Activated B cell treated with CpG ODN at 0.5 μM for 24 hours (primary cell): Measurements from ENCODE around the gene PRM1. TPM values are rescaled to one million over a fixed set of nuclear protein-coding genes. Genes with fewer than 3 reads are reported as not detected.

Experiments used
- ATAC-seq: fragments of 200-7000 bp; cut with Tn5 transposase; one replicate; pipeline ENCODE4 v1.10.0; 2021; ENCODE audit warnings: low read depth, mild to moderate bottlenecking, moderate library complexity
- CTCF ChIA-PET: fragments of 350-600 bp; sonication (Branson Sonifier 250); formaldehyde crosslinking; loops from one replicate; lab custom pipeline; 2021; ENCODE audit warnings: antibody characterized with exemption; lab: Charles Lee
- POLR2A ChIA-PET: fragments of 350-600 bp; sonication (Branson Sonifier 250); formaldehyde crosslinking; loops from one replicate; lab custom pipeline; 2021; ENCODE audit warnings: antibody characterized with exemption; lab: Charles Lee
- DNase-seq: peaks from one replicate; pipeline ENCODE4 v3.0.0; 2022
- H3K27ac Mint-ChIP-seq: one replicate; pipeline ENCODE4 v1.8.0; 2020; ENCODE audit warnings: mixed read lengths
- H3K27me3 Mint-ChIP-seq: one replicate; pipeline ENCODE4 v1.8.0; 2021; ENCODE audit warnings: mixed read lengths
- H3K36me3 Mint-ChIP-seq: one replicate; pipeline ENCODE4 v1.8.0; 2021; ENCODE audit warnings: low read depth, mixed read lengths
- H3K4me1 Mint-ChIP-seq: one replicate; pipeline ENCODE4 v1.8.0; 2021; ENCODE audit warnings: mixed read lengths
- H3K4me3 Mint-ChIP-seq: one replicate; pipeline ENCODE4 v1.8.0; 2020; ENCODE audit warnings: mild to moderate bottlenecking, mixed read lengths
- H3K9me3 Mint-ChIP-seq: one replicate; pipeline ENCODE4 v1.8.0; 2020; ENCODE audit warnings: mixed read lengths
- CTCF ChIP-seq: fragments of 200-600 bp; IDR thresholded peaks from one replicate; pipeline ENCODE4 v1.8.0; 2022; ENCODE audit warnings: antibody characterized with exemption, mild to moderate bottlenecking
- intact Hi-C: fragments of 100-400 bp; cut with micrococcal nuclease; formaldehyde crosslinking; loops from one replicate; pipeline ENCODE4 v1.15.1; 2024
- total RNA-seq: library from RNA; stranded (reverse); gene quantifications from 2 replicates; pipeline ENCODE4 v1.2.3, GENCODE V29; 2022

Gene PRM1
- total RNA-seq, 1 donor from 2014 or later = not detected

GRCh38 chr16:11262915-11263314 is 18.2 kb downstream of the PRM1 start:
- Mint-ChIP-seq H3K9me3 (no peaks in the 10 kb centered on the region), H3K4me1 (peaks cover 29% of the 10 kb centered on the region), H3K27ac (no peak overlapping the region), H3K27me3 (no peaks in the 10 kb centered on the region), H3K4me3 (no peak overlapping the region), H3K36me3 (no peaks in the 10 kb centered on the region)
- no peak for TF ChIP-seq CTCF
- DNase-seq (no peak), ATAC-seq (no peak)
- ChIA-PET CTCF (no interaction called here), POLR2A (interaction anchor here (1.0 to 3.7 kb wide), 3 partner anchors 35 to 66 kb away, joined by 3 to 13 read pairs (median 8); no protein-coding TSS in a partner anchor)
- intact Hi-C loops = no loop called here

- H3K9me3 Mint-ChIP-seq = no peaks in the 10 kb centered on the region
- H3K27ac Mint-ChIP-seq = peak overlapping the region; percentile 10
- intact Hi-C loops = no loop called here
- no peak for ATAC-seq
- peaks cover 43% of the 10 kb centered on the region for H3K4me1 Mint-ChIP-seq
- H3K36me3 Mint-ChIP-seq = peaks cover 3% of the 10 kb centered on the region
- ChIA-PET CTCF (interaction anchor here (7.2 kb wide), 1 partner anchor 38 kb away, joined by 94 read pairs; no protein-coding TSS in a partner anchor), POLR2A (interaction anchor here (0.7 to 9.8 kb wide), 6 partner anchors 32 to 289 kb away, joined by 3 to 252 read pairs (median 65); no protein-coding TSS in a partner anchor)
- H3K27me3 Mint-ChIP-seq = no peaks in the 10 kb centered on the region
- no peak for TF ChIP-seq CTCF
- no peak overlapping the region for H3K4me3 Mint-ChIP-seq
- DNase-seq = no peak
These were observed 20.5 kb downstream of the PRM1 start for GRCh38 chr16:11260596-11260966.

- intact Hi-C loops = loop anchor here (5.0 to 10.0 kb wide), 2 partner anchors 425 to 657 kb away; partner anchors contain the start of gene GSPT1
These were observed 21.2 kb downstream of the PRM1 start for GRCh38 chr16:11259655-11260595.

GRCh38 chr16:11258553-11259492 is 22.3 kb downstream of the PRM1 start:
- Mint-ChIP-seq H3K4me1 (peaks cover 38% of the 10 kb centered on the region), H3K9me3 (no peaks in the 10 kb centered on the region), H3K27ac (peak overlapping the region; percentile 18), H3K27me3 (no peaks in the 10 kb centered on the region), H3K4me3 (peak overlapping the region; percentile 19), H3K36me3 (peaks cover 7% of the 10 kb centered on the region)
- POLR2A ChIA-PET = interaction anchor here (0.5 to 9.8 kb wide), 16 partner anchors 9 to 424 kb away, joined by 3 to 252 read pairs (median 6); no protein-coding TSS in a partner anchor
- ATAC-seq = no peak
- intact Hi-C loops = loop anchor here (1.0 to 10.0 kb wide), 3 partner anchors 50 to 658 kb away; partner anchors contain the start of gene GSPT1
- no peak for TF ChIP-seq CTCF
- DNase-seq = no peak
- CTCF ChIA-PET = interaction anchor here (0.8 to 7.2 kb wide), 9 partner anchors 10 to 295 kb away, joined by 3 to 98 read pairs (median 8); partner anchors contain the start of gene TNP2

More at GRCh38 chr16:11259655-11260595, 21.2 kb downstream of the PRM1 start:
- POLR2A ChIA-PET = interaction anchor here (0.5 to 9.8 kb wide), 9 partner anchors 12 to 295 kb away, joined by 3 to 252 read pairs (median 4); no protein-coding TSS in a partner anchor
- no peak for TF ChIP-seq CTCF
- Mint-ChIP-seq H3K4me3 (no peak overlapping the region), H3K27me3 (no peaks in the 10 kb centered on the region), H3K27ac (peak overlapping the region; percentile 10), H3K4me1 (peaks cover 43% of the 10 kb centered on the region), H3K9me3 (no peaks in the 10 kb centered on the region), H3K36me3 (peaks cover 3% of the 10 kb centered on the region)
- ATAC-seq (no peak), DNase-seq (no peak)
- CTCF ChIA-PET = interaction anchor here (1.2 to 7.2 kb wide), 4 partner anchors 9 to 296 kb away, joined by 4 to 98 read pairs (median 51); partner anchors contain the start of gene TNP2
